ENCODE results near the gene DHRSX. TPM values are rescaled to one million over a fixed set of nuclear protein-coding genes. Genes with fewer than 3 reads are reported as not detected.

DHRSX gene
- total and polyA plus RNA-seq, 12 donors = 6.4 to 68.6 (median 27.7) TPM

GRCh38 chrX:2447484-2447883 is 53.3 kb downstream of the DHRSX start:
- H3K36me3 ChIP-seq (replicated peaks in 1 of 2) = no peaks in the 10 kb centered on the region
- H3K4me1 ChIP-seq (replicated peaks in 1 of 2) = no peaks in the 10 kb centered on the region
- H3K27me3 ChIP-seq = no peaks in the 10 kb centered on the region
- 46 to 100% (median 94%) methylated on average over 1 to 2 of the region's 2 CpGs for WGBS, 4 donors
- no peak overlapping the region for H3K27ac ChIP-seq
- DNase-seq = no peak
- H3K9me3 ChIP-seq (replicated peaks in 1 of 3) = no peaks in the 10 kb centered on the region
- H3K4me3 ChIP-seq = no peak overlapping the region
- intact Hi-C loops (cut with DNase I) = no loop called here
- no peak for TF ChIP-seq CTCF (IDR thresholded peaks at IDR 0.05)
- TF ChIP-seq POLR2A (IDR thresholded peaks at IDR 0.05) = no peak

GRCh38 chrX:2446815-2447214 is 54.0 kb downstream of the DHRSX start:
- intact Hi-C loops (cut with DNase I) = no loop called here
- Histone ChIP-seq H3K27ac (no peak overlapping the region), H3K4me1 (replicated peaks in 1 of 2) (no peaks in the 10 kb centered on the region), H3K36me3 (replicated peaks in 1 of 2) (no peaks in the 10 kb centered on the region), H3K27me3 (no peaks in the 10 kb centered on the region), H3K4me3 (no peak overlapping the region), H3K9me3 (replicated peaks in 1 of 3) (no peaks in the 10 kb centered on the region)
- no peak for TF ChIP-seq CTCF (IDR thresholded peaks at IDR 0.05)
- no peak for TF ChIP-seq POLR2A (IDR thresholded peaks at IDR 0.05)
- WGBS, 4 donors = 90 to 98% (median 96%) methylated on average over 14 of the region's 14 CpGs
- no peak for DNase-seq

- Histone ChIP-seq H3K9me3 (replicated peaks in 1 of 3) (no peaks in the 10 kb centered on the region), H3K36me3 (replicated peaks in 1 of 2) (no peaks in the 10 kb centered on the region), H3K4me3 (no peak overlapping the region), H3K27ac (no peak overlapping the region), H3K4me1 (replicated peaks in 1 of 2) (no peaks in the 10 kb centered on the region), H3K27me3 (no peaks in the 10 kb centered on the region)
- TF ChIP-seq CTCF (IDR thresholded peaks at IDR 0.05) = no peak
- no peak for TF ChIP-seq POLR2A (IDR thresholded peaks at IDR 0.05)
- WGBS, 4 donors = 93 to 96% (median 94%) methylated on average over 18 to 31 of the region's 31 CpGs
- no peak for DNase-seq
- intact Hi-C loops (cut with DNase I) = no loop called here
Measured at GRCh38 chrX:2445662-2446623, 54.8 kb downstream of the DHRSX start.

GRCh38 chrX:2442694-2443093 is 58.1 kb downstream of the DHRSX start:
- WGBS, 4 donors = 83 to 88% (median 88%) methylated on average over 7 of the region's 7 CpGs

More at GRCh38 chrX:2442694-2443093, 58.1 kb downstream of the DHRSX start:
- TF ChIP-seq CTCF (IDR thresholded peaks at IDR 0.05) = no peak
- no peak for TF ChIP-seq POLR2A (IDR thresholded peaks at IDR 0.05)
- Histone ChIP-seq H3K4me3 (no peak overlapping the region), H3K36me3 (replicated peaks in 1 of 2) (no peaks in the 10 kb centered on the region), H3K27me3 (no peaks in the 10 kb centered on the region), H3K4me1 (replicated peaks in 1 of 2) (no peaks in the 10 kb centered on the region), H3K9me3 (replicated peaks in 1 of 3) (no peaks in the 10 kb centered on the region), H3K27ac (no peak overlapping the region)
- intact Hi-C loops (cut with DNase I) = no loop called here
- DNase-seq = no peak

Measured in adrenal gland (tissue), 12 donors.